Testis (tissue), 3 donors: ENCODE data around the gene SPOCK2. TPM values are rescaled to one million over a fixed set of nuclear protein-coding genes. Genes with fewer than 3 reads are reported as not detected.
A peak's percentile ranks its signal among the peaks of the same experiment; 100 is the strongest.
"Not testable (repeated sequence)": the region's sequence is repeated elsewhere in the genome, so short reads cannot be mapped to it uniquely, and the experiment has no call there.

Experiments used
- DNase-seq: peaks from one replicate; pipeline ENCODE4 v3.0.0-alpha.2; 2019
- H3K27ac ChIP-seq, 2 donors: fragments of 200-600 bp; sonication (generic); one replicate each; pipeline ENCODE4 v1.5.1; 2019
- H3K27me3 ChIP-seq: fragments of 200-600 bp; sonication (generic); one replicate; pipeline ENCODE4 v1.5.1; 2019
- H3K36me3 ChIP-seq: fragments of 200-600 bp; sonication (generic); one replicate; pipeline ENCODE4 v1.5.1; 2017; ENCODE audit warnings: low read depth; ENCODE audit errors: missing control alignments
- H3K4me1 ChIP-seq: fragments of 200-600 bp; sonication (generic); one replicate; pipeline ENCODE4 v1.5.1; 2019
- H3K4me3 ChIP-seq, 2 donors: fragments of 200-600 bp; sonication (generic); one replicate each; pipeline ENCODE4 v1.5.1; 2017 to 2019
- H3K9me3 ChIP-seq: fragments of 200-600 bp; sonication (generic); one replicate; pipeline ENCODE4 v1.5.1; 2017
- POLR2A ChIP-seq: fragments of 450-650 bp; IDR thresholded peaks from one replicate; pipeline ENCODE4 v1.6.1; 2017; ENCODE audit warnings: antibody characterized with exemption, mild to moderate bottlenecking, moderate library complexity
- WGBS, 2 donors: methylation state at CpG; one replicate each; pipeline ENCODE4 v1.1.5; 2018; 5-methylcytosine and 5-hydroxymethylcytosine counted together
- intact Hi-C: fragments of 100-400 bp; cut with DNase I; formaldehyde crosslinking; loops from one replicate; pipeline ENCODE4 v1.15.1; 2023; ENCODE audit warnings: low total_unique reads
- polyA plus RNA-seq: library from polyadenylated mRNA; stranded (reverse); fragments of 350-450 nt; fragmentation: Illumina TruSeq; extraction: RNeasy Lipid Tissue Mini Kit (QIAGEN cat#74804); gene quantifications from one replicate; pipeline ENCODE4 v1.2.3, GENCODE V29; 2014; ENCODE audit warnings: low read depth, low replicate concordance; ENCODE audit not compliant: insufficient read depth
- total RNA-seq, 2 donors: library from RNA; depleted of rRNA; stranded (reverse); fragments of >200 nt; gene quantifications; one replicate each; pipeline ENCODE4 v1.2.3, GENCODE V29; 2016
- TF ChIP-seq, protein P1 (sequence below), 3 experiments: fragments of 450-650 bp in 2 of 3; fragments of 200-600 bp in 1 of 3; sonication (generic) in 1 of 3; IDR thresholded peaks; one replicate each; pipeline ENCODE4 v1.5.1; 2016 to 2019; ENCODE audit warnings: antibody characterized with exemption in 3 of 3, mild to moderate bottlenecking in 2 of 3, moderate library complexity in 1 of 3

SPOCK2 gene
- total and polyA plus RNA-seq, 3 donors from 2014 or later = 73.6 to 212 (median 113) TPM

DNA sequence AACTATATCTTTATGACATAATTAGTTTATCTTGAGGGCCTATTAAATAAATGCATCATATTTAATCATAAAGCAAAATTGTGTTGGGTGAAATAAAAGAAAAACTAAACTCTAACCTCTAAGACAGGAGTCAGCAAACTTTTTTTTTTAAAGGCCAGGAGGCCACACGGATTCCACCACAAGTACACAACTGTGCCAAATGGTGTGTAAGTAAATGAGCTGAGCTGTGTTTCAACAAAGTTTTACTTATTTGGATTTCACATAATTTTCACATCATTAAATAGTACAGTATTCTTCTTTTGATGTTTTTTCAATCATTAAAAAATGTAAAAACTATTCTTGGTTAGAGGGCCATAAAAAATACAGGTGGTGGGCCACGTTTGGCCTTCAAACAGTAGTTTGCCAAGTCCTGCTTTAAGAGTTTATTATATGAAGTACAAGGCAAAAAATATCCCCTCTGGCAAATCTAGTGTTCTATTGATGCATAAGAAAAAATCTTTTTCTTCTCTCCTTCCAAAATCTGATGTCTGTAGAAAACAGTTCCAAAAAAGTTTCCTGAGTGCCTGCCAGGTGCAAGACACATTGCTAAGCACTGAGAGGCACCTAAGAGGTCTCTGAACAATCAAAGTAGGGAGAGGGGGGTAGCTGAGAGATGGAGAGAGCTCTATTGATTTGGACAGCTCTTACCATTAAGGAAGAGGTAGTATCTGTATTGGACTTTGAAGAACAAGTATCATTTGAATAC is 26.5 kb upstream of the SPOCK2 start:
- 53 to 62% methylated on average over 2 of the region's 2 CpGs for WGBS, 2 donors
- Histone ChIP-seq H3K27ac (peak overlapping the region in 1 of 2 donors; percentile 39), H3K36me3 (no peaks in the 10 kb centered on the region), H3K4me1 (peaks cover 5% of the 10 kb centered on the region), H3K27me3 (no peaks in the 10 kb centered on the region), H3K4me3 (no peak overlapping the region), H3K9me3 (no peaks in the 10 kb centered on the region)
- intact Hi-C loops = no loop called here
- DNase-seq = no peak
- TF ChIP-seq, protein P1, sequence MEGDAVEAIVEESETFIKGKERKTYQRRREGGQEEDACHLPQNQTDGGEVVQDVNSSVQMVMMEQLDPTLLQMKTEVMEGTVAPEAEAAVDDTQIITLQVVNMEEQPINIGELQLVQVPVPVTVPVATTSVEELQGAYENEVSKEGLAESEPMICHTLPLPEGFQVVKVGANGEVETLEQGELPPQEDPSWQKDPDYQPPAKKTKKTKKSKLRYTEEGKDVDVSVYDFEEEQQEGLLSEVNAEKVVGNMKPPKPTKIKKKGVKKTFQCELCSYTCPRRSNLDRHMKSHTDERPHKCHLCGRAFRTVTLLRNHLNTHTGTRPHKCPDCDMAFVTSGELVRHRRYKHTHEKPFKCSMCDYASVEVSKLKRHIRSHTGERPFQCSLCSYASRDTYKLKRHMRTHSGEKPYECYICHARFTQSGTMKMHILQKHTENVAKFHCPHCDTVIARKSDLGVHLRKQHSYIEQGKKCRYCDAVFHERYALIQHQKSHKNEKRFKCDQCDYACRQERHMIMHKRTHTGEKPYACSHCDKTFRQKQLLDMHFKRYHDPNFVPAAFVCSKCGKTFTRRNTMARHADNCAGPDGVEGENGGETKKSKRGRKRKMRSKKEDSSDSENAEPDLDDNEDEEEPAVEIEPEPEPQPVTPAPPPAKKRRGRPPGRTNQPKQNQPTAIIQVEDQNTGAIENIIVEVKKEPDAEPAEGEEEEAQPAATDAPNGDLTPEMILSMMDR (IDR thresholded peaks at IDR 0.05) = no peak
- TF ChIP-seq POLR2A = no peak

DNA sequence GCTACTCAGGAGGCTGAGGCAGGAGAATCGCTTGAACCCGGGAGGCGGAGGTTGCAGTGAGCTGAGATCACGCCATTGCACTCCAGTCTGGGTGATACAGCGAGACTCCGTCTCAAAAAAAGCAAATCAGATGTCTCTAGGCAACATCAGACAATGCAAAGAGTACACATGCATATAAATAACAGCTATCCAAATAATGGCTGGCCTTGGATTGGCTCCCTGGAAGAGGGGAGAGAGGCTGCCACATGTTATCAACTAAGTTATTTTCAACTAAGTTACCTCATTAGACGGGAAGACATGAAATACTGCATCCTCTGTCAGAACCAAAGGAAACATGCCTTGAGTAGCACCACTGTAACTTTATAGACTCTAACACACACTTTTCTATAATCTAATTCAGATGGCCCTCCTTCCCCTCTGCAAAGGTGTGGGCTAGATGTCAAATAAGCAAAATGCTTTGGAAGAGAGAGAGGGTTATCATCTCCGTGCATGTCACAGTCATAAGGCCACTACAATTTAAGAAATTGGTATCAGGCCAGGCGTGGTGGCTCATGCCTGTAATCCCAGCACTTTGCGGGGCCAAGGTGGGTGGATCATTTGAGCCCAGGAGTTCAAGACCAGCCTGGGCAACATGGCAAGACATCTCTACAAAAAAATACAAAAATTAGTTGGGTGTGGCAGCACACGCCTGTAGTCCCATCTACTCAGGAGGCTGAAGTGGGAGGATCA is 22.5 kb upstream of the SPOCK2 start:
- no peaks in the 10 kb centered on the region for H3K27me3 ChIP-seq
- TF ChIP-seq, protein P1 (IDR thresholded peaks at IDR 0.05) = no peak
- no peak for TF ChIP-seq POLR2A
- intact Hi-C loops = no loop called here

DNA sequence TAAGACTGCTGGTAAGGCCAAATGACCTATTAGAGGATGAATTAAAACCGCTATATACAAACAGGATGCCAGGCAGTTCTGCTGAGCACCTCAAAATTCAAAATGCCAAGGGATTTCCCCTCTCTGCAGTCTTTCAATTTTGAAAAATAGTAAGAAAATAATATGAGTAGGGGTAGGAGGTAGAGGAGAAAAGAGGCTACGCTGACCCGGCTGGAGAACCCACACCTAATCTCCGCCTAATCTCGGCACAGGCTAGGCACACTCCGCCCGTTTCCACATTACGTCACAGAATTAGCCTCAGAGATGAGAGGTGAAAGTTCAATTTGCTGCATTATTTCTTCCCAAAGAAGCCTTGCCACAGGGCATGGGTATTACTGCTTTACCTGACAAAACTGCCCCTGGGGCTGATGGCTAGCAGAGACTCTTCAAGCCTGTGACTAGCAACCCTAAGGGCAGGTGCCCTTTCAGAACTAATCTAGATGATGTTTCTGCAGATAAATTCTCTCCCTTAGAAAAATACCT is 21.3 kb upstream of the SPOCK2 start:
- Histone ChIP-seq H3K27ac (no peak overlapping the region), H3K9me3 (no peaks in the 10 kb centered on the region), H3K36me3 (no peaks in the 10 kb centered on the region), H3K4me3 (no peak overlapping the region), H3K27me3 (no peaks in the 10 kb centered on the region), H3K4me1 (peaks cover 31% of the 10 kb centered on the region)
- intact Hi-C loops = no loop called here
- WGBS, 2 donors = 82 to 86% methylated on average over 8 of the region's 8 CpGs
- no peak for DNase-seq
- TF ChIP-seq, protein P1 (IDR thresholded peaks at IDR 0.05) = no peak
- no peak for TF ChIP-seq POLR2A

More for the DNA sequence above, 22.5 kb upstream of the SPOCK2 start:
- no peak for DNase-seq
- no peaks in the 10 kb centered on the region for H3K9me3 ChIP-seq
- H3K36me3 ChIP-seq = no peaks in the 10 kb centered on the region
- no peak overlapping the region for H3K4me3 ChIP-seq
- 86 to 92% methylated on average over 11 of the region's 11 CpGs for WGBS, 2 donors
- H3K4me1 ChIP-seq = peaks cover 27% of the 10 kb centered on the region
- no peak overlapping the region for H3K27ac ChIP-seq

DNA sequence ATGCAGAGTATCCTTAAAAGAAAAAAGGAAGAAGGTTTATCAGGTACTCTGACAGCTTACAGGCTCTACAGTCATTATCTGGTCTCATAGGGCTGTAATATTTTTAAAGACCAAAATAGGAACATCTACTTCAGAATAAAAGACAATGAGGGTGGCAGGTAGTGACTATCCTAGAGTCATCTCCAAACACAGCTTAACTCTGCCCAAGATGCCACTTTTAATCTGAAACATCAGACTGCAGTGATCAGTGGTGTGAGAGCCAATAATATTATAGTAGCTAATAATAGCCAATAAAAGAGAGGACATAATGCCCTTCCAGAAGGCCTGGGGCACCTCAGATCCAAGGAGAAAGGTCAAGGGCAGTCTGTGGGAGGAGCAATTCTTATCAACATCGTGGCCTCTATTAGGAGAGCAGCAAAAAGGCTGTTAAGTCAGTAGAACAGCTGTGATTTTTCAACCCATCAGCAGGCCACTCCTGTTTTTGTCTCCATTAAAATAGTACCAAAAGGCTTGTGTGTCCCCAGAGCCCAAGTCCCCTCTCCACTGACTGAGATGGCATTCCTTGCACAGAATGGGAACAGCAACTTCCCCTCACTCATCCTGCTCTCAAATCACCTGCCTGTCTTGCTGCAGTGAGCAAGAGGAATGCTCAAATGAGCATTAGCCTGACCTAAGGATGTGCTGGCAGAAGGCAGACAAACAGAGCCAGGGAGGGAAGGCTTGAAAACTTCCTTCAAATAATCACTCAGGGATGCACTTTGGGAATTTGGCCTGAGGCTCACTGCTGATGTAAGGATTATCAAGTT is 20.7 kb upstream of the SPOCK2 start:
- TF ChIP-seq POLR2A = no peak
- TF ChIP-seq, protein P1 (IDR thresholded peaks at IDR 0.05) = no peak
- intact Hi-C loops = no loop called here
- 34 to 42% methylated on average over 1 of the region's 1 CpG for WGBS, 2 donors
- H3K9me3 ChIP-seq = no peaks in the 10 kb centered on the region
- no peaks in the 10 kb centered on the region for H3K27me3 ChIP-seq
- H3K4me3 ChIP-seq = no peak overlapping the region
- peaks cover 36% of the 10 kb centered on the region for H3K4me1 ChIP-seq
- H3K27ac ChIP-seq = no peak overlapping the region
- no peak for DNase-seq
- H3K36me3 ChIP-seq = no peaks in the 10 kb centered on the region

DNA sequence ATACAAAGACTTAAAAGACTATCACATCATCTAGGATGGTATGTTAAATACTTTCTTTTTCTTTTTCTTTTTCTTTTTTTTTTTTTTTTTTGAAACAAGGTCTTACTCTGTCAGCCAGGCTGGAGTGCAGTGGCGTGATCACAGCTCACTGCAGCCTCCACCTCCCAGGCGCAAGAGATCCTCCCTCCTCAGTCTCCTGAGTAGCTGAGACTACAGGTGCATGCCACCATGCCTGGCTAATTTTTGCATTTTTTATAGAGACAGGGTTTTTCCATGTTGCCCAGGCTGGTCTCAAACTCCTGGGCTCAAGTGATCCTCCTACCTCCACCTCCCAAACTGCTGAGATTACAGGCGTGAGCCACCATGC is 19.6 kb upstream of the SPOCK2 start:
- H3K4me1 ChIP-seq = peaks cover 42% of the 10 kb centered on the region
- H3K27me3 ChIP-seq, H3K4me3 ChIP-seq, H3K9me3 ChIP-seq, H3K36me3 ChIP-seq, H3K27ac ChIP-seq, intact Hi-C loops, DNase-seq: not testable (repeated sequence)
- WGBS, 2 donors = 86 to 92% methylated on average over 3 of the region's 3 CpGs
